A549 (cell line): Measurements from ENCODE around the gene STAP2. TPM values are rescaled to one million over a fixed set of nuclear protein-coding genes. Genes with fewer than 3 reads are reported as not detected.

ENCODE experiments used
- ATAC-seq, 2 experiments: fragments of 200-7000 bp in 1 of 2; fragments of >200 bp in 1 of 2; cut with Nextera tagmentation in 1 of 2; cut with Tn5 transposase in 1 of 2; 3 replicates each; pipeline versions ENCODE4 v1.8.0 to v1.9.1; 2018 to 2020; ENCODE audit warnings: mild to moderate bottlenecking in 1 of 2, moderate library complexity in 1 of 2
- CTCF ChIA-PET: fragments of 300-600 bp; sonication (Branson Sonifier 250); formaldehyde crosslinking; extraction: SDS; loops from one replicate; lab custom pipeline; 2021; ENCODE audit warnings: antibody characterized with exemption, inconsistent platforms; lab: Yijun Ruan, JAX
- POLR2A ChIA-PET: fragments of 350-600 bp; formaldehyde crosslinking; extraction: SDS; loops from one replicate; lab custom pipeline; 2021; ENCODE audit warnings: antibody characterized with exemption, inconsistent platforms; lab: Yijun Ruan, JAX
- DNase-seq, 2 experiments: peaks; one replicate each; pipeline versions ENCODE4 v3.0.0 to v3.0.0-alpha.2; 2011 to 2016; ENCODE audit warnings: low read depth in 1 of 2, low spot score in 1 of 2
- FAIRE-seq: peaks from 2 replicates; lab custom pipeline; 2011; peaks lifted over from hg19 to GRCh38; lab: Jason Lieb, UNC
- H3K27ac ChIP-seq, 2 experiments: fragments of >200 bp; sonication (Bioruptor Twin); formaldehyde crosslinking; 3 replicates each; pipeline ENCODE4 v1.5.1; 2016 to 2017
- H3K4me1 ChIP-seq: fragments of >200 bp; sonication (Bioruptor Twin); formaldehyde crosslinking; 3 replicates; pipeline ENCODE4 v1.6.1; 2016
- H3K4me2 ChIP-seq: fragments of >200 bp; sonication (Bioruptor Twin); formaldehyde crosslinking; 3 replicates; pipeline ENCODE4 v1.6.1; 2016
- H3K4me3 ChIP-seq: fragments of >200 bp; sonication (Bioruptor Twin); formaldehyde crosslinking; 3 replicates; pipeline ENCODE4 v1.5.1; 2016
- H3K9me3 ChIP-seq: fragments of >200 bp; sonication (Bioruptor Twin); formaldehyde crosslinking; 3 replicates; pipeline ENCODE4 v1.6.1; 2016
- CBX2 ChIP-seq: fragments of 200-600 bp; sonication (generic); IDR thresholded peaks from 2 replicates; pipeline ENCODE4 v1.6.1; 2016; ENCODE audit warnings: low read depth, mild to moderate bottlenecking, borderline replicate concordance
- CHD2 ChIP-seq: fragments of 150-350 bp; IDR thresholded peaks from 2 replicates; pipeline ENCODE4 v1.6.1; 2014; ENCODE audit warnings: low read length; ENCODE audit not compliant: partially characterized antibody
- CHD4 ChIP-seq: fragments of 200-600 bp; sonication (generic); IDR thresholded peaks from 2 replicates; pipeline ENCODE4 v1.6.1; 2016; ENCODE audit warnings: antibody characterized with exemption, mild to moderate bottlenecking, borderline replicate concordance
- ESRRA ChIP-seq: fragments of 150-350 bp; IDR thresholded peaks from 2 replicates; pipeline ENCODE4 v1.6.1; 2014; ENCODE audit warnings: mild to moderate bottlenecking, low read length, borderline replicate concordance
- GATA3 ChIP-seq: IDR thresholded peaks from 2 replicates; pipeline ENCODE4 v1.6.1; 2012; ENCODE audit warnings: borderline replicate concordance
- HDAC2 ChIP-seq: fragments of 200-600 bp; sonication (generic); IDR thresholded peaks from 2 replicates; pipeline ENCODE4 v1.6.1; 2016
- HOXA7 ChIP-seq: fragments of 250-450 bp; sonication (Bioruptor Pico); IDR thresholded peaks from 2 replicates; pipeline ENCODE4 v1.5.0; 2020; ENCODE audit warnings: mild to moderate bottlenecking, moderate library complexity
- HOXB13 ChIP-seq: fragments of 250-450 bp; sonication (Bioruptor Pico); IDR thresholded peaks from 2 replicates; pipeline ENCODE4 v1.5.0; 2020; ENCODE audit warnings: low read depth, mild to moderate bottlenecking, moderate library complexity
- JUNB ChIP-seq: fragments of >200 bp; sonication (Bioruptor Twin); formaldehyde crosslinking; IDR thresholded peaks from 2 replicates; pipeline ENCODE4 v1.6.1; 2016
- KDM1A ChIP-seq: fragments of 200-600 bp; sonication (generic); IDR thresholded peaks from 2 replicates; pipeline ENCODE4 v1.6.1; 2016; ENCODE audit warnings: low read depth, mild to moderate bottlenecking
- MAZ ChIP-seq: fragments of 150-350 bp; IDR thresholded peaks from 2 replicates; pipeline ENCODE4 v1.6.1; 2014; ENCODE audit warnings: antibody characterized with exemption, low read depth, low read length, borderline replicate concordance
- NR3C1 ChIP-seq: fragments of >200 bp; sonication (Bioruptor Twin); formaldehyde crosslinking; IDR thresholded peaks from 3 replicates; pipeline ENCODE4 v1.6.1; 2017
- PHF8 ChIP-seq: fragments of 200-600 bp; sonication (generic); IDR thresholded peaks from 2 replicates; pipeline ENCODE4 v1.6.1; 2016; ENCODE audit warnings: low read depth, mild to moderate bottlenecking, antibody characterized with exemption, moderate library complexity, borderline replicate concordance
- POLR2AphosphoS2 ChIP-seq: conservative IDR thresholded peaks from 2 replicates; pipeline ENCODE4 v1.6.1; 2012; ENCODE audit warnings: low read length, improper control_type of control experiment, inconsistent platforms
- SMC3 ChIP-seq: fragments of >200 bp; sonication (Bioruptor Twin); formaldehyde crosslinking; IDR thresholded peaks from 3 replicates; pipeline ENCODE4 v1.6.1; 2018; ENCODE audit warnings: inconsistent platforms
- ZFP36 ChIP-seq: fragments of 450-650 bp; IDR thresholded peaks from 2 replicates; pipeline ENCODE4 v1.6.1; 2014; ENCODE audit warnings: borderline replicate concordance; ENCODE audit not compliant: partially characterized antibody
- WGBS: methylation state at CpG from one replicate; pipeline ENCODE4 v1.1.6; 2017; ENCODE audit errors: missing lambda C conversion rate; 5-methylcytosine and 5-hydroxymethylcytosine counted together
- polyA plus RNA-seq, 4 experiments: library from polyadenylated mRNA; depleted of rRNA in 3 of 4; stranded (reverse); fragments of >200 nt; fragmentation: RNase III in 1 of 4; extraction: RNeasy Plus Mini Kit Qiagen cat#74134 plus additional on column Dnase treatment in 1 of 4; gene quantifications; 2 replicates in 3 of 4; 3 replicates in 1 of 4; pipeline ENCODE4 v1.2.3, GENCODE V29; 2011 to 2017
- TF ChIP-seq, protein P1 (sequence below): fragments of 250-450 bp; sonication (Bioruptor Pico); IDR thresholded peaks from 2 replicates; pipeline ENCODE4 v1.5.0; 2020; ENCODE audit warnings: low read depth, mild to moderate bottlenecking, moderate library complexity
- TF ChIP-seq, protein P2 (sequence below): fragments of 150-350 bp; IDR thresholded peaks from 2 replicates; pipeline ENCODE4 v1.6.1; 2014; ENCODE audit warnings: low read depth, mild to moderate bottlenecking, low read length
- TF ChIP-seq, protein P3 (sequence below): IDR thresholded peaks from 2 replicates; pipeline ENCODE4 v1.6.1; 2012
- TF ChIP-seq, protein P4 (sequence below): IDR thresholded peaks from 2 replicates; pipeline ENCODE4 v1.6.1; 2012; ENCODE audit warnings: low read depth, borderline replicate concordance

The STAP2 gene
- polyA plus RNA-seq, 2 of the 4 experiments (the other 2 are of a cell fraction), result 0.19 TPM; not detected in 1

DNA sequence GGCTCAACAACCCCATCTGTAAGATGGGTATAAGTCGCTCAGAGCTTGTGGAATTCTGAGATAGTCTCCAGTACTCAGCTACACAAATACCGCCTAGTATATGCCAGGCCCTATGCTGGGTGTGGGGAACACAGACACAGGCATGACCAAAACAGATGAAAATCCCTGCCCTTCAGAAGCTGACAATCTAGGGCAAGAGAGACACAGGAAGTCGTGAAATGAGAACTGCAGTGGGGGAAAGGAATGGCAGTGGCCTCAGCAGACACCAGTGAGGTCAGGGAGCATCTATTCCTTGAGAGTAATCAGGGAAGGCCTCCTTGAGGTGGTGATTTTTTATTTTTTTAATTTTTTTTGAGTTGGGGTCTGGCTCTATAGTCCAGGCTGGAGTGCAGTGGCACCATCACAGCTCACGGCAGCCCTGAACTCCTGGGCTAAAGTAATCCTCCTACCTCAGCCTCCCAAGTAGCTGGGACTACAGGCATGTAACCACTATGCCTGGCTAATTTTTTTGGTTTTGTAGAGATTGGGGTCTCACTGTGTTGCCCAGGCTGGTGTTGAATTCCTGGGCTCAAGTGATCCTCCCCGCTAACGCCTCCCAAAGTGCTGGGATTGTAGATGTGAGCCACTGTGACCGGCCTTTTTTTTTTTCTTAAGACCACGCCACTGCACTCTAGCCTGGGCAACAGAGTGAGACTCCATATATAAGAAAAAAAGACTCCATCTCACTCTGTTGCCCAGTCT lies 39.6 kb downstream of the STAP2 start:
- no peak overlapping the region for H3K27ac ChIP-seq
- ChIA-PET POLR2A (interaction anchor here (0.6 kb wide), 1 partner anchor 44 kb away, joined by 3 read pairs; no protein-coding TSS in a partner anchor), CTCF (interaction anchor here (0.6 to 1.4 kb wide), 3 partner anchors 31 to 64 kb away, joined by 3 to 5 read pairs (median 3); no protein-coding TSS in a partner anchor)
- DNase-seq (no peak), FAIRE-seq (no peak), ATAC-seq (no peak)
- H3K4me2 ChIP-seq, result no peak overlapping the region
- no peaks in the 10 kb centered on the region for H3K4me1 ChIP-seq
- H3K9me3 ChIP-seq, result no peaks in the 10 kb centered on the region
- no peak overlapping the region for H3K4me3 ChIP-seq
- WGBS, result 70% methylated on average over 8 of the region's 8 CpGs
- TF ChIP-seq ZFP36 (peak; percentile 70), PHF8 (no peak), ESRRA (peak; percentile 82; the same call in 1 of the 2 replicates)
- TF ChIP-seq, all 56 proteins: peak for 2

DNA sequence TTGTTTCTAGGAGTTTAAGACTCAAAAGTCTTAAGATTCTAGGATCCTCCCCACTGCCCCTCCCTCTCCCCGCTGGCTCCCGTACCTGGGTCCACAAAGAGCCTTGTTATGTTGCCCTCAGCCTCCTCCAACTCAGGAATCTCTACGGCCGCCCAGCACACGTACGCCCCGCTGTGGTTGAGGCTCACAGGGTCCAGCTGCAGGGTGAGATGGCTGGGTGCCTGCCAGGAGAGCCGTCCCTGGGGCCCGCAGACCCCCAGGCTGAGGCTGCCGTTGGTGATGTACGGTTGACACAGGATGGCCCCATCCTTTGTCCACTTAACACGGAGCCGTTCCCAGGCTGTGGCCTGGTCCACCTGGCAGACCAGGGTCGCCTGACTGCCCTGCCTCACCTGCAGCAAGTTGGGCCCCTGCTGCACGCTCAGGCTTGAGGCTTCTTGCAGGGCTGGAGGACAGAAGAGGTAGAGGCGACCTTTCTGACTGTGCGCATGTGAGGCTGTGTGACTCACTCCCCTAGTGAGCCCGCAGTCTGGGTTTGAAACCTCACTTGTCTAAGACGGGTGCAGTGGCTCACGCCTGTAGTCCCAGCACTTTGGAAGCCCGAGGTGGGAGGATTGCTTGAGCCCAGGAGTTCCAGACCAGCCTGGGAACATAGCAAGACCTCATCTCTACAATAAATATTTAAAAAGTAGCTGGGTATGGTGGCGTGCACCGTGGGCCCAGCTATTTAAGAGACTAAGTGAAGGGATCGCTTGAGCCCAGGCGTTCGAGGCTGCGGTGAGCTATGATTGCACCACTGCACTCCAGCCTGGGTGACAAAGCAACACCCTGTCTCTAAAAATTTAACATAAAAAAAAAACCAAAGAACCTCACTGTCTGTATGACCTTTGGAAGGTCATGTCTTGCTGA lies 40.5 kb downstream of the STAP2 start:
- no peak for TF ChIP-seq HOXA7 (CRISPR knock-in tag)
- no peak for TF ChIP-seq CBX2
- TF ChIP-seq, protein P1, sequence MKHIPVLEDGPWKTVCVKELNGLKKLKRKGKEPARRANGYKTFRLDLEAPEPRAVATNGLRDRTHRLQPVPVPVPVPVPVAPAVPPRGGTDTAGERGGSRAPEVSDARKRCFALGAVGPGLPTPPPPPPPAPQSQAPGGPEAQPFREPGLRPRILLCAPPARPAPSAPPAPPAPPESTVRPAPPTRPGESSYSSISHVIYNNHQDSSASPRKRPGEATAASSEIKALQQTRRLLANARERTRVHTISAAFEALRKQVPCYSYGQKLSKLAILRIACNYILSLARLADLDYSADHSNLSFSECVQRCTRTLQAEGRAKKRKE (CRISPR knock-in tag), result no peak
- TF ChIP-seq HDAC2, result no peak
- TF ChIP-seq ESRRA, result no peak
- TF ChIP-seq, protein P2, sequence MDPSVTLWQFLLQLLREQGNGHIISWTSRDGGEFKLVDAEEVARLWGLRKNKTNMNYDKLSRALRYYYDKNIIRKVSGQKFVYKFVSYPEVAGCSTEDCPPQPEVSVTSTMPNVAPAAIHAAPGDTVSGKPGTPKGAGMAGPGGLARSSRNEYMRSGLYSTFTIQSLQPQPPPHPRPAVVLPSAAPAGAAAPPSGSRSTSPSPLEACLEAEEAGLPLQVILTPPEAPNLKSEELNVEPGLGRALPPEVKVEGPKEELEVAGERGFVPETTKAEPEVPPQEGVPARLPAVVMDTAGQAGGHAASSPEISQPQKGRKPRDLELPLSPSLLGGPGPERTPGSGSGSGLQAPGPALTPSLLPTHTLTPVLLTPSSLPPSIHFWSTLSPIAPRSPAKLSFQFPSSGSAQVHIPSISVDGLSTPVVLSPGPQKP, result no peak
- no peak for TF ChIP-seq CHD4
- no peak for TF ChIP-seq GATA3
- TF ChIP-seq JUNB, result no peak
- no peak for TF ChIP-seq SMC3
- no peak for TF ChIP-seq MAZ
- TF ChIP-seq, protein P3, sequence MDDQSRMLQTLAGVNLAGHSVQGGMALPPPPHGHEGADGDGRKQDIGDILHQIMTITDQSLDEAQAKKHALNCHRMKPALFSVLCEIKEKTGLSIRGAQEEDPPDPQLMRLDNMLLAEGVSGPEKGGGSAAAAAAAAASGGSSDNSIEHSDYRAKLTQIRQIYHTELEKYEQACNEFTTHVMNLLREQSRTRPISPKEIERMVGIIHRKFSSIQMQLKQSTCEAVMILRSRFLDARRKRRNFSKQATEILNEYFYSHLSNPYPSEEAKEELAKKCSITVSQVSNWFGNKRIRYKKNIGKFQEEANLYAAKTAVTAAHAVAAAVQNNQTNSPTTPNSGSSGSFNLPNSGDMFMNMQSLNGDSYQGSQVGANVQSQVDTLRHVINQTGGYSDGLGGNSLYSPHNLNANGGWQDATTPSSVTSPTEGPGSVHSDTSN, result no peak
- no peak for TF ChIP-seq KDM1A
- TF ChIP-seq NR3C1, result no peak
- TF ChIP-seq, protein P4, sequence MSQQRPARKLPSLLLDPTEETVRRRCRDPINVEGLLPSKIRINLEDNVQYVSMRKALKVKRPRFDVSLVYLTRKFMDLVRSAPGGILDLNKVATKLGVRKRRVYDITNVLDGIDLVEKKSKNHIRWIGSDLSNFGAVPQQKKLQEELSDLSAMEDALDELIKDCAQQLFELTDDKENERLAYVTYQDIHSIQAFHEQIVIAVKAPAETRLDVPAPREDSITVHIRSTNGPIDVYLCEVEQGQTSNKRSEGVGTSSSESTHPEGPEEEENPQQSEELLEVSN, result no peak
- no peak for TF ChIP-seq HOXB13 (CRISPR knock-in tag)
- no peak for TF ChIP-seq POLR2AphosphoS2
- TF ChIP-seq CHD2, result no peak
- H3K27ac ChIP-seq, result no peak overlapping the region
- no peak overlapping the region for H3K4me2 ChIP-seq
- CTCF ChIA-PET, result interaction anchor here (0.6 to 1.4 kb wide), 3 partner anchors 30 to 65 kb away, joined by 3 to 5 read pairs (median 3); no protein-coding TSS in a partner anchor
- POLR2A ChIA-PET, result interaction anchor here (0.6 kb wide), 1 partner anchor 44 kb away, joined by 3 read pairs; no protein-coding TSS in a partner anchor
- no peak for ATAC-seq
- no peak overlapping the region for H3K4me3 ChIP-seq
- no peaks in the 10 kb centered on the region for H3K9me3 ChIP-seq
- FAIRE-seq, result no peak
- WGBS, result 77% methylated on average over 10 of the region's 27 CpGs
- DNase-seq, result no peak
- H3K4me1 ChIP-seq, result no peaks in the 10 kb centered on the region
